IMR-90 (cell line): ENCODE results near the gene CAMLG. TPM values are rescaled to one million over a fixed set of nuclear protein-coding genes. Genes with fewer than 3 reads are reported as not detected.

Experiments
- ATAC-seq: fragments of 200-7000 bp; cut with Tn5 transposase; 2 replicates; pipeline ENCODE4 v1.9.1; 2020; ENCODE audit warnings: low read depth, mild to moderate bottlenecking, moderate library complexity
- BruUV-seq: library from RNA; stranded (reverse); fragments of 400-500 nt; replicated peaks from 2 replicates; lab custom pipeline; 2021; lab: Mats Ljungman, UMichigan
- CTCF ChIA-PET: fragments of 300-600 bp; formaldehyde crosslinking; extraction: SDS; loops from one replicate; lab custom pipeline; 2021; ENCODE audit warnings: antibody characterized with exemption; lab: Yijun Ruan, JAX
- POLR2A ChIA-PET: fragments of 300-600 bp; sonication (Branson Sonifier 250); formaldehyde crosslinking; loops from one replicate; lab custom pipeline; 2022; ENCODE audit warnings: antibody characterized with exemption; ENCODE audit not compliant: unreplicated experiment; lab: Charles Lee
- DNase-seq: peaks from one replicate; pipeline ENCODE4 v3.0.0; 2013
- H2AFZ ChIP-seq: replicated peaks from 2 replicates; pipeline ENCODE3; 2013; ENCODE audit warnings: low read length, mild to moderate bottlenecking; ENCODE audit not compliant: poor library complexity
- H2AK5ac ChIP-seq: 2 replicates; pipeline ENCODE4 v1.6.1; 2013; ENCODE audit warnings: low read depth, low read length, inconsistent platforms
- H2AK9ac ChIP-seq: replicated peaks from 2 replicates; pipeline ENCODE3; 2013; ENCODE audit warnings: mild to moderate bottlenecking, low read depth, low read length, moderate library complexity; ENCODE audit not compliant: poor library complexity
- H2BK120ac ChIP-seq: 2 replicates; pipeline ENCODE4 v1.6.1; 2013; ENCODE audit warnings: low read depth, low read length, inconsistent platforms
- H2BK15ac ChIP-seq: 3 replicates; pipeline ENCODE4 v1.6.1; 2013; ENCODE audit warnings: low read depth, low read length, inconsistent platforms
- H2BK20ac ChIP-seq: 2 replicates; pipeline ENCODE4 v1.6.1; 2013; ENCODE audit warnings: low read depth, mild to moderate bottlenecking, inconsistent platforms, low read length, moderate library complexity
- H2BK5ac ChIP-seq: 2 replicates; pipeline ENCODE4 v1.6.1; 2013; ENCODE audit warnings: mild to moderate bottlenecking, low read depth, low read length, inconsistent platforms; ENCODE audit not compliant: poor library complexity, severe bottlenecking
- H3K14ac ChIP-seq: replicated peaks from 2 replicates; pipeline ENCODE4 v1.6.1; 2013; ENCODE audit warnings: low read depth, low read length, inconsistent platforms
- H3K18ac ChIP-seq: 2 replicates; pipeline ENCODE4 v1.6.1; 2013; ENCODE audit warnings: low read depth, low read length, control low read depth
- H3K23ac ChIP-seq: 2 replicates; pipeline ENCODE4 v1.6.1; 2013; ENCODE audit warnings: low read depth, low read length, inconsistent platforms
- H3K27ac ChIP-seq: 2 replicates; pipeline ENCODE4 v1.5.1; 2013; ENCODE audit warnings: mild to moderate bottlenecking, control low read depth, low read length; ENCODE audit not compliant: insufficient read depth
- H3K27me3 ChIP-seq: 2 replicates; pipeline ENCODE4 v1.6.1; 2013; ENCODE audit warnings: low read length; ENCODE audit not compliant: control insufficient read depth, insufficient read depth
- H3K36me3 ChIP-seq: 2 replicates; pipeline ENCODE4 v1.6.1; 2013; ENCODE audit warnings: low read length, mixed read lengths; ENCODE audit not compliant: control insufficient read depth, insufficient read depth
- H3K4ac ChIP-seq: 2 replicates; pipeline ENCODE4 v1.6.1; 2013; ENCODE audit warnings: low read depth, low read length, inconsistent platforms
- H3K4me1 ChIP-seq: 2 replicates; pipeline ENCODE4 v1.6.1; 2013; ENCODE audit warnings: low read length, mixed read lengths; ENCODE audit not compliant: control insufficient read depth, insufficient read depth
- H3K4me2 ChIP-seq: 2 replicates; pipeline ENCODE4 v1.6.1; 2013; ENCODE audit warnings: low read depth, mild to moderate bottlenecking, control low read depth, low read length, moderate library complexity
- H3K4me3 ChIP-seq: 2 replicates; pipeline ENCODE4 v1.5.1; 2013; ENCODE audit warnings: low read depth, mild to moderate bottlenecking, control low read depth, low read length, moderate library complexity; ENCODE audit not compliant: insufficient read depth
- H3K56ac ChIP-seq: 2 replicates; pipeline ENCODE4 v1.6.1; 2013; ENCODE audit warnings: low read length, inconsistent platforms; ENCODE audit not compliant: insufficient read depth; ENCODE audit errors: extremely low read depth
- H3K79me1 ChIP-seq, 2 experiments: 2 replicates each; pipeline ENCODE4 v1.6.1; 2013; ENCODE audit warnings: low read length in 2 of 2, inconsistent platforms in 1 of 2, low read depth in 1 of 2
- H3K9ac ChIP-seq: 2 replicates; pipeline ENCODE4 v1.6.1; 2013; ENCODE audit warnings: low read depth, low read length, control low read depth
- H3K9me1 ChIP-seq: 2 replicates; pipeline ENCODE4 v1.6.1; 2013; ENCODE audit warnings: low read length, inconsistent platforms; ENCODE audit not compliant: insufficient read depth
- H3K9me3 ChIP-seq: 2 replicates; pipeline ENCODE4 v1.6.1; 2013; ENCODE audit warnings: low read length; ENCODE audit not compliant: control insufficient read depth, insufficient read depth
- H4K20me1 ChIP-seq: 2 replicates; pipeline ENCODE4 v1.6.1; 2013; ENCODE audit warnings: low read length, inconsistent platforms; ENCODE audit not compliant: insufficient read depth
- H4K5ac ChIP-seq: 2 replicates; pipeline ENCODE4 v1.6.1; 2013; ENCODE audit warnings: mild to moderate bottlenecking, low read depth, low read length, control low read depth
- H4K8ac ChIP-seq, 2 experiments: 2 replicates each; pipeline ENCODE4 v1.6.1; 2013; ENCODE audit warnings: low read depth in 2 of 2, low read length in 2 of 2, control low read depth in 1 of 2, inconsistent platforms in 1 of 2
- H4K91ac ChIP-seq: 2 replicates; pipeline ENCODE4 v1.6.1; 2013; ENCODE audit warnings: low read depth, low read length, inconsistent platforms; ENCODE audit not compliant: insufficient read depth
- CEBPB ChIP-seq: IDR thresholded peaks from 2 replicates; pipeline ENCODE4 v1.6.1; 2012; ENCODE audit warnings: low read depth, low read length, improper control_type of control experiment
- CHD1 ChIP-seq: IDR thresholded peaks from 2 replicates; pipeline ENCODE4 v1.6.1; 2012; ENCODE audit warnings: low read depth, low read length, improper control_type of control experiment
- ELK1 ChIP-seq: fragments of 150-350 bp; IDR thresholded peaks from 2 replicates; pipeline ENCODE4 v1.6.1; 2016; ENCODE audit warnings: low read depth, mild to moderate bottlenecking, low read length, moderate library complexity, borderline replicate concordance
- MAFK ChIP-seq: IDR thresholded peaks from 2 replicates; pipeline ENCODE4 v1.6.1; 2012; ENCODE audit warnings: low read depth, low read length, improper control_type of control experiment
- MAZ ChIP-seq: IDR thresholded peaks from 2 replicates; pipeline ENCODE4 v1.6.1; 2012; ENCODE audit warnings: low read depth, mild to moderate bottlenecking, low read length, improper control_type of control experiment, moderate library complexity, borderline replicate concordance
- MXI1 ChIP-seq: IDR thresholded peaks from 2 replicates; pipeline ENCODE4 v1.6.1; 2012; ENCODE audit warnings: low read depth, mild to moderate bottlenecking, low read length, moderate library complexity, borderline replicate concordance
- NFE2L2 ChIP-seq: fragments of 150-350 bp; IDR thresholded peaks from 2 replicates; pipeline ENCODE4 v1.6.1; 2016; ENCODE audit warnings: low read depth, mild to moderate bottlenecking, low read length
- POLR2A ChIP-seq: IDR thresholded peaks from 2 replicates; pipeline ENCODE4 v1.6.1; 2012; ENCODE audit warnings: mild to moderate bottlenecking, low read depth, low read length
- RCOR1 ChIP-seq: IDR thresholded peaks from 2 replicates; pipeline ENCODE4 v1.6.1; 2012; ENCODE audit warnings: mild to moderate bottlenecking, low read length, improper control_type of control experiment; ENCODE audit not compliant: insufficient replicate concordance
- RFX5 ChIP-seq: IDR thresholded peaks from 2 replicates; pipeline ENCODE4 v1.8.0; 2012; ENCODE audit warnings: low read depth, mild to moderate bottlenecking, low read length, moderate library complexity
- SMC3 ChIP-seq: fragments of 150-350 bp; IDR thresholded peaks from 2 replicates; pipeline ENCODE4 v1.6.1; 2016; ENCODE audit warnings: low read depth, mild to moderate bottlenecking, antibody characterized with exemption, low read length, moderate library complexity
- USF2 ChIP-seq: fragments of 150-350 bp; IDR thresholded peaks from 2 replicates; pipeline ENCODE4 v1.6.1; 2017; ENCODE audit warnings: mild to moderate bottlenecking, antibody characterized with exemption, low read length, low read depth
- WGBS, 2 experiments: methylation state at CpG; one replicate each; pipeline versions ENCODE4 v1.1.5 to v1.1.7; 2013; ENCODE audit warnings: missing lambda C conversion rate in 2 of 2; ENCODE audit not compliant: insufficient read length in 1 of 2; ENCODE audit errors: extremely low coverage in 2 of 2; 5-methylcytosine and 5-hydroxymethylcytosine counted together
- dilution Hi-C: fragments of 300-500 bp; cut with HindIII; formaldehyde crosslinking; loops from one replicate; pipeline ENCODE4 v1.14.3; 2018; ENCODE audit warnings: low sequenced_read_pairs; ENCODE audit not compliant: unreplicated experiment
- in situ Hi-C: fragments of 300-500 bp; cut with MboI; formaldehyde crosslinking; loops from 3 replicates; pipeline ENCODE4 v1.14.3; 2019; ENCODE audit warnings: low sequenced_read_pairs, inconsistent platforms, mixed read lengths
- intact Hi-C: fragments of 100-400 bp; cut with micrococcal nuclease; formaldehyde crosslinking; loops from 2 replicates; pipeline ENCODE4 v1.10.0; 2022
- polyA plus RNA-seq, 3 experiments: library from polyadenylated mRNA; depleted of rRNA; stranded (reverse); fragments of >200 nt; gene quantifications; 2 replicates each; pipeline ENCODE4 v1.2.3, GENCODE V29; 2012; ENCODE audit warnings: low replicate concordance in 1 of 3
- total RNA-seq: library from RNA; depleted of rRNA; stranded (reverse); fragments of >200 nt; gene quantifications from 2 replicates; pipeline ENCODE4 v1.2.3, GENCODE V29; 2012

Gene CAMLG
- total and polyA plus RNA-seq, 2 of the 4 experiments (the other 2 are of a cell fraction): 11.9 to 13.1 TPM

GRCh38 chr5:134794819-134795218, 56.5 kb downstream of the CAMLG start:
- H3K56ac ChIP-seq: no peak overlapping the region

More at GRCh38 chr5:134794819-134795218, 56.5 kb downstream of the CAMLG start:
- in situ Hi-C loops (no loop called here), dilution Hi-C loops (no loop called here), intact Hi-C loops (loop anchor here (10.0 kb wide), 1 partner anchor 110 kb away; no protein-coding TSS in a partner anchor)
- H4K5ac ChIP-seq: no peak overlapping the region
- H4K20me1 ChIP-seq: no peaks in the 10 kb centered on the region; the same call in 1 of the 2 replicates
- H3K36me3 ChIP-seq: peaks cover 47% of the 10 kb centered on the region
- no peak overlapping the region for H4K91ac ChIP-seq
- H3K9ac ChIP-seq: no peak overlapping the region
- no peak for DNase-seq
- H3K79me1 ChIP-seq: peaks cover 3 to 8% of the 10 kb centered on the region in 2 experiments; a peak in 3 of 4 replicates
- no peaks in the 10 kb centered on the region for H3K9me3 ChIP-seq
- H2AK9ac ChIP-seq: no peak overlapping the region
- no peak overlapping the region for H2AFZ ChIP-seq
- peaks cover 2% of the 10 kb centered on the region; the same call in 1 of the 2 replicates for H3K4me1 ChIP-seq
- no peak overlapping the region for H3K14ac ChIP-seq
- H3K4ac ChIP-seq: no peak overlapping the region
- no peak for TF ChIP-seq CHD1
- TF ChIP-seq NFE2L2: no peak
- TF ChIP-seq ELK1: no peak
- TF ChIP-seq SMC3: no peak
- TF ChIP-seq MAZ: no peak
- TF ChIP-seq MXI1: no peak
- TF ChIP-seq USF2: no peak
- TF ChIP-seq CEBPB: no peak
- TF ChIP-seq RFX5: no peak
- no peak for TF ChIP-seq POLR2A
- TF ChIP-seq MAFK: no peak
- no peak for TF ChIP-seq RCOR1
- no peak overlapping the region for H2BK120ac ChIP-seq
- no peak overlapping the region for H2AK5ac ChIP-seq
- H3K9me1 ChIP-seq: 0 out of 2 replicates have a peak, but pooled peaks cover 3% of the 10 kb centered on the region
- H2BK5ac ChIP-seq: no peak overlapping the region
- no peak overlapping the region for H3K18ac ChIP-seq
- H3K27me3 ChIP-seq: no peaks in the 10 kb centered on the region
- WGBS, 2 experiments: no CpG with 5 or more reads among the region's 8 CpGs
- no peak overlapping the region; the same call in 1 of the 2 replicates for H3K23ac ChIP-seq
- BruUV-seq: no TSS peak
- CTCF ChIA-PET: interaction anchor here (1.4 kb wide), 1 partner anchor 10 kb away, joined by 4 read pairs; no protein-coding TSS in a partner anchor
- no peak overlapping the region for H2BK15ac ChIP-seq
- ATAC-seq: no peak
- POLR2A ChIA-PET: no interaction called here
- H3K27ac ChIP-seq: no peak overlapping the region
- H3K4me2 ChIP-seq: no peak overlapping the region
- no peak overlapping the region for H2BK20ac ChIP-seq
- no peak overlapping the region for H4K8ac ChIP-seq
- H3K4me3 ChIP-seq: no peak overlapping the region
